IPS-11a (cell line): ENCODE data around the gene SLC25A10.

Experiments
- H3K4me3 ChIP-seq: one replicate; pipeline ENCODE4 v1.5.1; 2013; ENCODE audit warnings: low read depth, low read length, control low read depth

SLC25A10 gene

GRCh38 chr17:81705518-81706231 lies 6.4 kb upstream of the SLC25A10 start:
- H3K4me3 ChIP-seq = no peak overlapping the region

GRCh38 chr17:81706232-81706611 lies 5.9 kb upstream of the SLC25A10 start:
- H3K4me3 ChIP-seq = no peak overlapping the region

GRCh38 chr17:81706757-81707624 lies 5.1 kb upstream of the SLC25A10 start:
- H3K4me3 ChIP-seq = no peak overlapping the region

DNA sequence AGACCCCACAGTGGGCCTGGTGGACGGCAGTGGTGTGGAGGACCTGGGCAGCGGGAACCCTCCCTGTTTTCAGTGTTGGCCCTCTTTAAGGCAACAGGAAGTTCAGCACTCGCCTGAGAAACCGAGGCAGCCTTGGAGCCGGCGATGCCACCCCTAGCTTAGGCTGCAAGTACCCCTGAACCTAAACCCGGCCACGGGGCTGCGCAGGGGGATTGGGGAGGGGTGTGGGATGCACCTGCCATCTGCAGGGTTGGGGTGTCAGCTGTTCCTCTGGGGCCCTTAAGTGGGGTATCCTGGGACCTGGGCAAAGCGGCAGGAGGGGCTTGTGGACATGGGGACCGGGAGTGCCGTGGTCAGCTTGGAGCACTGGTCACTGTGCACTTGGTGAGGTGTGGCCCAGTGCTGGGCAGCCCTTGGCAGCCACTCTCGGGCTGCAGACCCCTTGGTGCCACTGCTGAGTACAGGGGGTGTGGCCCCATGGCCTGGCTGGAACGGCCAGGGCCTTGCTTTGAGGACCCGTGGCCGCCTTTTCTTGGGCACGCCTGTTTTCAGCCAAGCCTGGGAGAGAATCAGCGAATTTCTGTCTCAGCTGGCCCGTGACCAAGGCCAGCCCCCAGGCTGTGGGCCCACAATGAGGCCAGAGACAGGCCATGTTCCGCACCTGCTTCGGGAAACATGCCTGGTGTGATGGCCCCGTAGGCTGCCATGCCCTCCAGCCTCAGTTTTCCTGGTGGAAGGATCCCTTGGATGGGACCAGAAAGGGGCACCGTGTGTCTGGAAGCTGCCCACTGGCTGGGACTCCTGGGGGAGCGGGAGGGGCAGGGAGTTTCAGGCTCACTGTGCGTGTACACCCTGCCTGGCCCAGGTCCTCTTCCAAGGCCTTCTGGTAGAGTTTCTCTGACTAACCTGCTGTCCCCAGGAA lies 4.1 kb upstream of the SLC25A10 start:
- H3K4me3 ChIP-seq = no peak overlapping the region

- H3K4me3 ChIP-seq = no peak overlapping the region
These were observed 3.3 kb upstream of the SLC25A10 start for GRCh38 chr17:81708739-81709185.

- H3K4me3 ChIP-seq = peak overlapping the region; percentile 17
These were observed 1.4 kb upstream of the SLC25A10 start for GRCh38 chr17:81710514-81711308.

GRCh38 chr17:81712468-81713003 lies 452 bp downstream of the SLC25A10 start:
- peak overlapping the region; percentile 57 for H3K4me3 ChIP-seq

DNA sequence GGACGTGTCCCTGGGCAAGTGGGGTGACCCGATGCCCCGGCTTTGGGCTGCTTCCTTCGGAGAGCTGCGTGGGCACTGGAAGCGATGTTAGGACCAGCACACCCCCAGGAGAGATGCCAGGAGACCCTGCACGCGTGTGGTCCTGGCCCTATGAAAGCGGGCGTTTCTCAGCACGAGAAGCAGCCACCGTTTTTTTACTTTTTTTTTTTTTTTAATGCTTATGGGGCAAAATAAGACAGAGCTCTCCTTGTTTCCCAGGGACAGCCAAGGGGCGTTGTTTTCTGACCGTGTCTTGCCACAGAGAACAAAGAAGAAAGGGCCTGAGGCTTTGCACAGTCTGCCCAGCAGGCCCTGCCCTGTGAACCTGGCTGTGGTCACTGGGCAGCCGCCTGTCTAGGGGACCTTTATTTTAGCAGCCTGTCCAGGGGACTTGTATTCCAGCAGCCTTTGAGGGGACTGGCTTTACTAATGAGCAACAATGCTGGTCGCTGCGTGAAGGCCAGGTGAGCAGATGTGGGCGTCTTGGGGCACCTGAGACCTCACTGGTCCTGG lies 996 bp downstream of the SLC25A10 start:
- peak overlapping the region; percentile 57 for H3K4me3 ChIP-seq

DNA sequence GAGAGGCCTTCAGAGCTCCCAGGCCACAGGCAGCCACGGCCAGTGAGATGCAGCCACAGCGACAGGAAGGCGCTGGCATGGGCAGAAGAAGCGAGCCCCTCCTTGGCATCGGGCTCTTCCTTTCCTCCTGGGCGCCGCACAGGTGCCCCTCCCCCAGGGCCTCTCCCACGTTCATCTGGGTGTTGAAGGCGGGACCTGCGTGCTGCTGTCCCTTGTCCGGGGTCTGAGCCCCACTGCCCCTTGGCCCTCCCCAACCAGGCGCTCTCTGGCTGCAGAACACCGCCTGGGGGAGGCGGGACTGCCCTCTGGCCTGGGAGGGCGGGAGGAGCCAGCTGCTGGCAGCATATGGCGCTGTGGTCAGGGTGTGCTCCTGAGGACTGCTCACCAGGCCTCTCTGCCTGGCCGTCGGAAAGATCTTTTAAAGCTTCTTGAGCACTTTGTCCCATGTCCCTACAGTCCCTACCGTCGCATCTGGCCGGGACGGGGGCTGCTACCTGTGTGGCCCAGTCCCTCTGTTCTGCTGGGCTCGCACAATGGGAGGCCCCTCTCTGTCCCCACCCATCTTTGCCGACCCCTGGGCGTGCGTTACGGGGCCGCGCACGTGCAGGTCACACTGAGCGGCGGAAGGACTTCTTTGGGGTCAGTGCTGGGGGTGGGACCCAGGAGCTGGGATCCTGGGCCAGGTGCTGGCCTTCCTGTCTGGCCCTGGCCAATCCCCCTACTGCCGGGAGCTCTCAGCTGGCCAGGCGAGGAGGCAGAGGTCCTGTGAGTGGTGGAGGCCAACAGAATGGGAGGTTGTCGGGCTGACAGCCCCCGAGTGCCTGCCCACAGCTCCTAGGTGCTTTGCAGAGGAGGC lies 1.7 kb downstream of the SLC25A10 start:
- H3K4me3 ChIP-seq = no peak overlapping the region

GRCh38 chr17:81714412-81715106 lies 2.5 kb downstream of the SLC25A10 start:
- no peak overlapping the region for H3K4me3 ChIP-seq

DNA sequence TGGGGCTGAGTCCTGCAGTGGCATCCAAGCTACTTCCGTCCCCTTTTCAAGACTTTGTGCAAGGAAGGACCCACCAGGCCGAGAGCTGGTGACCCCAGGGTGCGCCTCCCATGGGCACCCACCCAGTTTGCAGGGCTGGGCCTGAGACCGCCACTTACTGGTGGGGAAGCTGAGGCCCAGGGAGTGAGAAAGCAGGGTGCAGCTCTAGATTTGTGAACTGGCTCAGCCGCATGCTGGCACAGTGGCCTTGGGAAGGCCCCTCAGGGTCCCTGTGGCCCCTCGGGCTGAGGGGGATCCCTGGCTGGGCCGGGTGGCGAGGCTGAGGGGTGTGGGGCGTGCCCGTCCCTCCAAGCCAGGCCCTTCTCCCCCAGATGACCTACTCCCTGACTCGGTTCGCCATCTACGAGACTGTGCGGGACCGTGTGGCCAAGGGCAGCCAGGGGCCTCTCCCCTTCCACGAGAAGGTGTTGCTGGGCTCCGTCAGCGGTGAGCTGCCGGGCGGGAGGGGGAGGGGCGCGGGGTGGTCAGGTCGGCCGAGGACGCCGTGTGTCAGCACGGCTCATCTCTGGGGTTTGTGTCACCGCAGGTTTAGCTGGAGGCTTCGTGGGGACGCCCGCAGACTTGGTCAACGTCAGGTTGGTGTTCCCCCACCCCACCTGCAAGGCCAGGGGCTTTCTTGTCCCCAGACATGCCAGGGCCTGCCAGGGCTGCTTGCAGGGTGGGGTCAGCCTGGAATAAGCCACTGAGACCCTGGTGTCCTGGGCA lies 3.2 kb downstream of the SLC25A10 start:
- no peak overlapping the region for H3K4me3 ChIP-seq

GRCh38 chr17:81715872-81716673 lies 4.0 kb downstream of the SLC25A10 start:
- H3K4me3 ChIP-seq = no peak overlapping the region

DNA sequence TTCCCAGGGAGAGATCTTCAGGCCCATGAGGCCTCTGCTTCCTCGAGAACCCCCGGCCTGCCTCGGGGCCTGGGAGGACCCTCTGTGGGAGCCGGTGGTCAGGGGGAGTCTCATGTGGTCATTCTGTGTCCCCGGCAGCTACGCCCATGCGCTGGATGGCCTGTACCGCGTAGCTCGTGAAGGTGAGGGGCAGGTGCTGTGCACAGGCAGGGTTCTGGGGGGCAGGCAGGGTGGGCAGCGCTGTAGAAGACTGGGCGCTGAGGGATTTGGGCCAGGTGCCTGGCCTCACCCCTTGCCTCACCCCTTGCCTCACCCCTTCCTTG lies 4.6 kb downstream of the SLC25A10 start:
- H3K4me3 ChIP-seq = no peak overlapping the region

DNA sequence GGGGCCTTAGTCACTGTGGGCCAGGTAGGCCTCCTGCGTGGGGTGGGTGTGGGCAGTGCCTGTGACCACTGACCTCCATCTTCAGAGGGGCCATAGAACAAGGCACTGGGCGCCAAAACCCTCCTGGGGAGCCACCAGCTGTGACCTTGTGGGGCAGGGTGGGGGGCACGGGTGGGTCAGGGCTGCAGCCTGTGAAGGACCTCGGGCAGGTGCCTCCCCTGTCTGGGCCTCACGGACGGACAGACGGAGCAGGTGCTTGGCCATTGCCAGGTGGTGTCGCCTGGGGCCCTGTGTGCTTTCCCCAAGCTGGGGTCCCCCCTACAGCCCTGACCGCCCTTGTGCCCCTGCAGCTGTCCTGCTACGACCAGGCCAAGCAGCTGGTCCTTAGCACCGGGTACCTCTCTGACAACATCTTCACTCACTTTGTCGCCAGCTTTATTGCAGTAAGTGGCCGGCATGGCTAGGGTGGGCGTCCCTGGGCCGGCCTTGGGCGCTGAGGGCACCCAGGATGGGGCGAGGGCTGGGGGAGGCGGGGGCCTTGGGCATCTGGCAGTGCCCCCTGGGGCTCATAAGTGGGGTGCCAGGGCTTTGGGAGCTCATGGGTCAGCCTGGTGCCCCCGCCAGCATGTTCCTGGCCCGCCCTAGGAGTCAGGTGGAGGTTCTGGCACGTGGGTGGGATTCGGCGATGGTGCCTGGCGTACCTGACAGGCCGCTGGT lies 5.1 kb downstream of the SLC25A10 start:
- no peak overlapping the region for H3K4me3 ChIP-seq

- H3K4me3 ChIP-seq = no peak overlapping the region
These were observed 5.6 kb downstream of the SLC25A10 start for GRCh38 chr17:81717766-81718089.
